Kidney (tissue), 14 donors: ENCODE results near the gene SAMD14. TPM values are rescaled to one million over a fixed set of nuclear protein-coding genes. Genes with fewer than 3 reads are reported as not detected.

Source experiments
- DNase-seq, 5 donors: peaks; one replicate each; pipeline ENCODE4 v3.0.0-alpha.2; 2013 to 2020
- FAIRE-seq: peaks from 2 replicates; lab custom pipeline; 2012; peaks lifted over from hg19 to GRCh38; lab: Jason Lieb, UNC
- H3K27ac ChIP-seq, 2 donors: one replicate each; pipeline ENCODE4 v1.7.0; 2013; ENCODE audit warnings: low read depth in 2 of 2, low read length in 2 of 2, inconsistent platforms in 1 of 2
- H3K27me3 ChIP-seq: one replicate; pipeline ENCODE4 v1.7.1; 2013; ENCODE audit warnings: low read length, inconsistent platforms; ENCODE audit not compliant: control insufficient read depth, insufficient read depth
- H3K36me3 ChIP-seq, 3 donors: one replicate each; pipeline versions ENCODE4 v1.7.0 to v1.7.1; 2013; ENCODE audit warnings: low read length in 3 of 3, control low read depth in 1 of 3, inconsistent platforms in 1 of 3; ENCODE audit not compliant: insufficient read depth in 3 of 3, control insufficient read depth in 2 of 3
- H3K4me1 ChIP-seq, 3 donors: one replicate each; pipeline versions ENCODE4 v1.7.0 to v1.7.1; 2013; ENCODE audit warnings: low read length in 3 of 3, inconsistent platforms in 1 of 3, low read depth in 1 of 3; ENCODE audit not compliant: control insufficient read depth in 2 of 3, insufficient read depth in 2 of 3
- H3K4me3 ChIP-seq, 3 donors: one replicate each; pipeline versions ENCODE4 v1.7.0 to v1.8.1; 2013; ENCODE audit warnings: low read length in 3 of 3, control low read depth in 1 of 3, inconsistent platforms in 1 of 3
- H3K9ac ChIP-seq, 3 donors: one replicate each; pipeline versions ENCODE4 v1.7.0 to v1.7.1; 2013; ENCODE audit warnings: low read length in 3 of 3, control low read depth in 1 of 3, inconsistent platforms in 1 of 3
- H3K9me3 ChIP-seq, 3 donors: one replicate each; pipeline versions ENCODE4 v1.7.0 to v1.7.1; 2013; ENCODE audit warnings: low read length in 3 of 3, control low read depth in 1 of 3, inconsistent platforms in 1 of 3; ENCODE audit not compliant: control insufficient read depth in 2 of 3, insufficient read depth in 1 of 3
- intact Hi-C: fragments of 100-400 bp; cut with DNase I; formaldehyde crosslinking; loops from one replicate; pipeline ENCODE4 v1.11.1; 2022
- polyA plus RNA-seq: library from polyadenylated mRNA; stranded (reverse); fragments of 350-450 nt; fragmentation: Illumina TruSeq; extraction: RNeasy Lipid Tissue Mini Kit (QIAGEN cat#74804); gene quantifications from one replicate; pipeline ENCODE4 v1.2.3, GENCODE V29; 2014; ENCODE audit warnings: low read depth, low replicate concordance; ENCODE audit not compliant: insufficient read depth
- total RNA-seq: library from RNA; stranded (reverse); fragmentation: NEBNext Ultra II Directional; extraction: Animal tissue kit (Norgen Biotek cat#: 25700); gene quantifications from one replicate; pipeline ENCODE4 v1.2.1, GENCODE V29; 2021
- TF ChIP-seq, protein P1 (sequence below): IDR thresholded peaks from 3 replicates; pipeline ENCODE4 v1.5.1; 2012; ENCODE audit warnings: mild to moderate bottlenecking, moderate library complexity, borderline replicate concordance; ENCODE audit not compliant: insufficient read depth; ENCODE audit errors: extremely low read depth
- donor health status: control.
- donor health status: control.
- donor health status: control.
- donor health status: control.
- donor health status: control.
- donor health status: DM: yes; HTN: yes; CAD: no.
- donor health status: Normal renal cell carcinoma (clear cell type).

Gene SAMD14
- total and polyA plus RNA-seq, 2 donors from 2014 or later, result 3.7 to 5.0 TPM

DNA sequence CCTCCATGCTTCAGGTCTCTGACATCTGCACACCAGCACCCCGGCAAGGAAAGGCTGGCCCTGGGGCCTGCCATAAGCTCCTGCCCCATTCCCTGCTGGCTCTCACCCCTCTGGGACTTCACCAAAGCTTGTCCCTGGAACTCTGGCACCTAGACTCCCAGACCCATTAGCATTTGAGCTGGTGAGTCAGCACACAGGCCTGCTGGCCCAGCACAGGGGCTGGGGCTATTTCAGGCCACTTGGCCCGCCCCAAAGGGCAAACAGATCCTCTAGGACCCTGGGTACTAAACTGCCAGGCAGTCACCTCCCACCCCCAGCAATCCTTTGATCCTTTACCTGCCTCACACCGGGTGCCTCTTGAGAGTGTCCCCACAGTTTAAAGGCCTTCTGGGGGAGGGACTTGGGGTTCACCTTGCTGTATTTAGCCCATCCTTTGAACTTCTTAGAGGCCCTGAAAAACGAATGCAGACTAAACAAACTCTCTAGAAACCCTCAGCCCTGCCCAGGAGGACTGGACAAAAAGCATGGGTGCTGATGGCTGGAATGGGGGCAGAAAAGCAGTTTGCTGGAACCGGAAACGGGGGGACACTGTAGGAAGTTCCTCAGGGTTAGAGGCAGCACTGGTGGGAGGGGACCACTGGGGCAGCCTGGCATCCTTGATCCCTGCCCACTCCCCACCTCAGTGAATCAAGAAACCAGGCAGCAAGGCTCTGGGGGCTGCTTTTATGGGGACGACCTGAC, 3.2 kb upstream of the SAMD14 start:
- Histone ChIP-seq H3K36me3 (peaks cover 1 to 10% (median 8%) of the 10 kb centered on the region in 3 donors), H3K27ac (peak overlapping the region; percentile 56 to 65), H3K9me3 (no peaks in the 10 kb centered on the region), H3K4me1 (peaks cover 0 to 22% (median 21%) of the 10 kb centered on the region in 3 donors), H3K27me3 (no peaks in the 10 kb centered on the region), H3K4me3 (no peak overlapping the region), H3K9ac (peak overlapping the region in 1 of 3 donors; percentile 38)
- no peak for FAIRE-seq
- TF ChIP-seq, protein P1, sequence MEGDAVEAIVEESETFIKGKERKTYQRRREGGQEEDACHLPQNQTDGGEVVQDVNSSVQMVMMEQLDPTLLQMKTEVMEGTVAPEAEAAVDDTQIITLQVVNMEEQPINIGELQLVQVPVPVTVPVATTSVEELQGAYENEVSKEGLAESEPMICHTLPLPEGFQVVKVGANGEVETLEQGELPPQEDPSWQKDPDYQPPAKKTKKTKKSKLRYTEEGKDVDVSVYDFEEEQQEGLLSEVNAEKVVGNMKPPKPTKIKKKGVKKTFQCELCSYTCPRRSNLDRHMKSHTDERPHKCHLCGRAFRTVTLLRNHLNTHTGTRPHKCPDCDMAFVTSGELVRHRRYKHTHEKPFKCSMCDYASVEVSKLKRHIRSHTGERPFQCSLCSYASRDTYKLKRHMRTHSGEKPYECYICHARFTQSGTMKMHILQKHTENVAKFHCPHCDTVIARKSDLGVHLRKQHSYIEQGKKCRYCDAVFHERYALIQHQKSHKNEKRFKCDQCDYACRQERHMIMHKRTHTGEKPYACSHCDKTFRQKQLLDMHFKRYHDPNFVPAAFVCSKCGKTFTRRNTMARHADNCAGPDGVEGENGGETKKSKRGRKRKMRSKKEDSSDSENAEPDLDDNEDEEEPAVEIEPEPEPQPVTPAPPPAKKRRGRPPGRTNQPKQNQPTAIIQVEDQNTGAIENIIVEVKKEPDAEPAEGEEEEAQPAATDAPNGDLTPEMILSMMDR, result no peak
- intact Hi-C loops, result no loop called here
- no peak for DNase-seq

DNA sequence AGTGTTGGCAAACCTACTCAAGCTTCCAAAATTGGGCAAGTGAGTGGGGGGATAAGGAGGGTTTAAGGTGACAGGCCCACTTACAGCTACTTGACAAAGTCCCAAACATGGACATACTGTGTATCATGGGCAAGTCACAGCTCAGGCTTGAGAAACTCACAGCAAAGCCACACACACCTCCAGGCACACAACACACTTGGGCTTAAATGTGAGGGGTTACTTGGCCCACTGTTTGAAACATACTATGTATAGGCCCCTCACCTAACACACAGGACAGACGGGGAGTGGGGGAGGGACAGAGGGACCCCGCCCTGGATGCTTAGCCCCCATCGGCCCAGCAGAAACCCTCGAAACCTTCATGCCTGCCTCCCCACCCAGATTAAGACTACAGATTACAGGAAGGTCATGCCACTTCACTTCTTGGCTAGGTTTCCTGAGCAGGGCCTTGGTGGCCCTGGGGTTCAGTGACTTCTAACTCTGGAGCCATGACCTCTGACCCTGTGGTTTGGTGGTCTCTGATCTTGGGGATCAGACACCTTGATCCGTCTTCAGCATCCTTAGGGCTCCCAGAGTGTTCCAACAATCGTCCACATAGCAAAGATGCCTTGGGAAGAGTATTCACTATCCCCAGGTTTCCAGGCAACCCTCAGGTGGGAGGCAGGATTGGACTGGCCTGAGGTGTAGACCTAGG, 2.3 kb upstream of the SAMD14 start:
- intact Hi-C loops, result no loop called here
- no peak for FAIRE-seq
- Histone ChIP-seq H3K9me3 (no peaks in the 10 kb centered on the region), H3K4me1 (peaks cover 0 to 26% (median 21%) of the 10 kb centered on the region in 3 donors), H3K9ac (peak overlapping the region in 1 of 3 donors; percentile 38), H3K27ac (peak overlapping the region in 1 of 2 donors; percentile 60), H3K36me3 (peaks cover 0 to 7% (median 0%) of the 10 kb centered on the region in 3 donors), H3K27me3 (no peaks in the 10 kb centered on the region), H3K4me3 (no peak overlapping the region)
- TF ChIP-seq, protein P1, result no peak
- no peak for DNase-seq

DNA sequence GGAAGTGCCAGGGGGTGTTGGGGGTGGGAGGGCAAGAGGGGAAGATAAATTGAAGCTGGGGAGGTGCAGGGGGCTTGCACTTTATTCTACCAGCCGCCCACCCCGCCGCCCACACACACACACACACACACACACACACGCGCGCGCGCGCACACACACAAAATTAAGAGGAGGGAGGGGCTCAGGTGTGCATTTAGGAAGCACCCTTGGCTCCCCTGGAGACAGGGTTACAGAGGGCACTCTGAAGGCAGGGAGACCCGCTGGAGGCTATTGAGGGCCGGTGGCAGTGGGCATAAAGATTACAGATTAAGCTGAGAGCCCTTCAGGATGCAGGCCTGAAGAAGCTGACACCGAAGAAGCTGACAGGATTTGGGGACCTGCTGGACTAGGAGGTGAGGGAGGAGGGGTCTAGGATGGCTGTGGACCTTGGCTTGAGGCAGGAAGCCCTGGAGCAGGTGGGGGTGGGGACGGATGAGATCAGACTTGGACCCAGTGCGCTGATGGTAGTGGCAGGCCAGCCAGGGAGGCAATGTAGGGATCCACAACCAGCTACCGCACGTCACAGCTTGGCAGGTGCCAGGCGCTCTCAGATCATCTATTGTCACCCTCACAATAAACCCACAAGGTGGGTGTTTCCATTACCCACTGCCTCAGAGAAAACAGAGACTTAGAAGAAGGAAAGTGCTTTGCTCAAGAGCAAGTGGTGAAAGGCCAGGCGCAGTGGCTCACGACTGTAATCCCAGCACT, 772 bp upstream of the SAMD14 start:
- Histone ChIP-seq H3K36me3 (peaks cover 0 to 3% (median 0%) of the 10 kb centered on the region in 3 donors), H3K27ac (no peak overlapping the region), H3K27me3 (no peaks in the 10 kb centered on the region), H3K4me1 (peaks cover 0 to 26% (median 21%) of the 10 kb centered on the region in 3 donors), H3K9me3 (no peaks in the 10 kb centered on the region), H3K4me3 (no peak overlapping the region), H3K9ac (no peak overlapping the region)
- intact Hi-C loops, result no loop called here
- TF ChIP-seq, protein P1, result no peak
- DNase-seq, result peak in 2 of 5 donors; percentile 36 to 76
- no peak for FAIRE-seq
